ENCODE measurements around the gene TTLL5. TPM values are rescaled to one million over a fixed set of nuclear protein-coding genes. Genes with fewer than 3 reads are reported as not detected.

TTLL5 gene
- total and polyA plus RNA-seq, 2 of the 13 experiments (the other 11 are each of a cell fraction or from before 2014, with no cell fraction given) = 11.8 to 18.8 TPM

DNA sequence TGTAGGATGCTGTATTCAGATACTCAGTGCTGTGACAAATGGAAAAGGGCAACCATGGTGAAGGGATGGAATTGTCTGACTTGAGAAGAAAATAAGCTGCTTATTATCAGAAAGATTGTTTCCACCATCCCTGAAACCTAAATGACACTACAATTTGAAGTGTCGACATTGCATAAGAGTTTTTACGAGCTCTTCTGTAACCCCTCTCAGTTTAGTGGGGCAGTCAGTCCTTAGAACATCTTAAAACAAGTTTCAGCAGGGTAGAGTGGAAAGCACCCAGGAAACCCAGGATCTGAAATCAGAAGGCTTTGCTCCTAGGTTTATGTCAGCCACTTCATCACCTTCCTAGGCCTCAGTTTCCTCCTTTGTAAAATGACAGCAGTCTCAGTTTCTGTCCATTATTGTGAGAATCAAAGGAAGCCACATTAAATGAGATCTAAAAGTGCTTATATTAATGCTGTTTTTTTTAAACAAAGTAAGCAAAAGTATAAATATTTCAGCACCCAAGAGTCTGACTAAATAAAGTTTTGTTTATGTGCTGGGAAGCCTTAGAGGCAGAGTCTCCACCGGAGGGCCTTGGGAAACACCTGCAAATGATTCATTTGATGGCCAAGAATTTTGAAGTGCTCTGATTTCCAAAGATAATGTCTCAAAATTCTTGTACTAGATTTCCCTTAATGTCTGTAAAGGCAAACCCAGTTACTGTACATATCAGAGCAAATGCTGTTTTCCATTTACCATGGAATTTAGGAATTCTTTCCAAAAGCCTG is 326.3 kb downstream of the TTLL5 start:
- TF ChIP-seq NFATC3 (CRISPR knock-in tag; IDR thresholded peaks at IDR 0.05) = no peak
- ATAC-seq = no peak
- Histone ChIP-seq H3K4me2 (ENCODE audit: low read depth, low read length) (no peak overlapping the region), H3K9ac (ENCODE audit: insufficient read depth, low read depth, low read length) (no peak overlapping the region), H3K9me3 (ENCODE audit: low read length) (no peaks in the 10 kb centered on the region), H3K4me1 (ENCODE audit: insufficient read depth, low read length) (peaks cover 59% of the 10 kb centered on the region), H4K20me1 (ENCODE audit: insufficient read depth, low read length) (no peaks in the 10 kb centered on the region), H3K27ac (ENCODE audit: extremely low read length, insufficient read depth, low read length) (no peak overlapping the region), H3K27me3 (ENCODE audit: control insufficient read depth in 1 of 2, insufficient read depth in 2 of 2, low read length in 2 of 2) (0 out of 5 replicates have a peak, but pooled peaks cover 0 to 4% of the 10 kb centered on the region in 2 experiments), H2AFZ (ENCODE audit: low read length) (no peak overlapping the region), H3K36me3 (replicated peaks in 1 of 2; ENCODE audit: control insufficient read depth in 1 of 2, insufficient read depth in 2 of 2, low read length in 2 of 2) (no peaks in the 10 kb centered on the region), H3K79me2 (ENCODE audit: insufficient read depth, low read length) (no peaks in the 10 kb centered on the region), H3K4me3 (replicated peaks in 1 of 3; ENCODE audit: insufficient read depth in 1 of 3, low read depth in 2 of 3, low read length in 3 of 3) (no peak overlapping the region)
- in situ Hi-C loops (cut with HindIII; ENCODE audit: extremely low pct_ligation_motif_present, low pct_unique_long_range_greater_than_20kb) = no loop called here
- DNase-seq (ENCODE audit: low spot score) = no peak
- CTCF ChIA-PET (ENCODE audit: low intra/inter-chr PET ratio, low total read pairs) = no interaction called here
- POLR2A ChIA-PET = no interaction called here
- intact Hi-C loops (cut with micrococcal nuclease; ENCODE audit: unreplicated experiment) = loop anchor here (10.0 kb wide), 1 partner anchor 163 kb away; no protein-coding TSS in a partner anchor
- BruUV-seq (replicated peaks) = no TSS peak
- no peak for FAIRE-seq
- WGBS (ENCODE audit: low lambda C conversion rate) = 52% methylated on average over 3 of the region's 3 CpGs

DNA sequence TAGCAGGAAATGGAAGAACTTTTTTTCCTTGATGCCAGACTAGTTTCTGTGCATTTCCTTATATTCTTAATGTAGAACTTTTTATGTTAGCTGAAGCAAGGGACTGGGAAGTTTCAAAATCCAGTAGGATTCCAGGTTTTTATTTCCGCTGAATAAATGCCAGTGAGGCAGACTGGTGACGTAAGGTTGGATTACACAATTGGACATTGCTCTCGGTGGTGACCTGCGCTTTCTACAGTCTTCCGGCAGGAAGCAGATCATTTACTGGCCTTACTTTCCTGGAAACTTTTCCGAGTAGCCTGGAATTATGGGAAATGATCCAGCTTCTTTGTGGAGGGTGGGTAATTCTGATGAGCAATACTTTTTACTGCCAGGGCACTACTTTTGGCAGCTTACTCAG is 328.1 kb downstream of the TTLL5 start:
- 0 out of 2 replicates have a peak overlapping the region, but pooled peaks have one; percentile 31 for H3K9ac ChIP-seq (ENCODE audit: insufficient read depth, low read depth, low read length)
- no peaks in the 10 kb centered on the region for H3K36me3 ChIP-seq (replicated peaks in 1 of 2; ENCODE audit: control insufficient read depth in 1 of 2, insufficient read depth in 2 of 2, low read length in 2 of 2)
- DNase-seq (ENCODE audit: low spot score) = peak; percentile 84
- 1% methylated on average over 6 of the region's 6 CpGs for WGBS (ENCODE audit: low lambda C conversion rate)
- H3K79me2 ChIP-seq (ENCODE audit: insufficient read depth, low read length) = no peaks in the 10 kb centered on the region
- intact Hi-C loops (cut with micrococcal nuclease; ENCODE audit: unreplicated experiment) (loop anchor here (10.0 kb wide), 1 partner anchor 164 kb away; no protein-coding TSS in a partner anchor), in situ Hi-C loops (cut with HindIII; ENCODE audit: extremely low pct_ligation_motif_present, low pct_unique_long_range_greater_than_20kb) (no loop called here)
- H3K27ac ChIP-seq (ENCODE audit: extremely low read length, insufficient read depth, low read length) = no peak overlapping the region
- H3K9me3 ChIP-seq (ENCODE audit: low read length) = no peaks in the 10 kb centered on the region
- ATAC-seq = peak; percentile 74
- H3K4me3 ChIP-seq (replicated peaks in 1 of 3; ENCODE audit: insufficient read depth in 1 of 3, low read depth in 2 of 3, low read length in 3 of 3) = peak overlapping the region in 1 of 3 experiments; percentile 12; a peak in 1 of 6 replicates
- POLR2A ChIA-PET = interaction anchor here (1.0 kb wide), 1 partner anchor 10 kb away, joined by 3 read pairs; no protein-coding TSS in a partner anchor
- FAIRE-seq = peak; percentile 88
- H4K20me1 ChIP-seq (ENCODE audit: insufficient read depth, low read length) = no peaks in the 10 kb centered on the region
- no peaks in the 10 kb centered on the region for H3K27me3 ChIP-seq (ENCODE audit: control insufficient read depth in 1 of 2, insufficient read depth in 2 of 2, low read length in 2 of 2)
- peak overlapping the region; percentile 71 for H3K4me2 ChIP-seq (ENCODE audit: low read depth, low read length)
- CTCF ChIA-PET (ENCODE audit: low intra/inter-chr PET ratio, low total read pairs) = no interaction called here
- no TSS peak for BruUV-seq (replicated peaks)
- no peak overlapping the region for H2AFZ ChIP-seq (ENCODE audit: low read length)
- peaks cover 43% of the 10 kb centered on the region for H3K4me1 ChIP-seq (ENCODE audit: insufficient read depth, low read length)
- no peak for TF ChIP-seq HMGA1 (CRISPR knock-in tag; conservative IDR thresholded peaks at IDR 0.05)
- no peak for TF ChIP-seq TOPORS (CRISPR knock-in tag; IDR thresholded peaks at IDR 0.05)
- TF ChIP-seq ZNF232 (CRISPR knock-in tag; IDR thresholded peaks at IDR 0.05; ENCODE audit: borderline replicate concordance) = no peak
- TF ChIP-seq RFX1 (IDR thresholded peaks at IDR 0.05) = no peak
- TF ChIP-seq NCOR1 (IDR thresholded peaks at IDR 0.05; ENCODE audit: borderline replicate concordance, low read length) = peak; percentile 86; the same call in 1 of the 2 replicates
- peak; percentile 42; the same call in 1 of the 2 replicates for TF ChIP-seq FOXP4 (CRISPR knock-in tag; IDR thresholded peaks at IDR 0.05)
- peak; percentile 23; the same call in 1 of the 2 replicates for TF ChIP-seq ZFX (CRISPR knock-in tag; IDR thresholded peaks at IDR 0.05; ENCODE audit: low read depth)
- TF ChIP-seq, protein P1, sequence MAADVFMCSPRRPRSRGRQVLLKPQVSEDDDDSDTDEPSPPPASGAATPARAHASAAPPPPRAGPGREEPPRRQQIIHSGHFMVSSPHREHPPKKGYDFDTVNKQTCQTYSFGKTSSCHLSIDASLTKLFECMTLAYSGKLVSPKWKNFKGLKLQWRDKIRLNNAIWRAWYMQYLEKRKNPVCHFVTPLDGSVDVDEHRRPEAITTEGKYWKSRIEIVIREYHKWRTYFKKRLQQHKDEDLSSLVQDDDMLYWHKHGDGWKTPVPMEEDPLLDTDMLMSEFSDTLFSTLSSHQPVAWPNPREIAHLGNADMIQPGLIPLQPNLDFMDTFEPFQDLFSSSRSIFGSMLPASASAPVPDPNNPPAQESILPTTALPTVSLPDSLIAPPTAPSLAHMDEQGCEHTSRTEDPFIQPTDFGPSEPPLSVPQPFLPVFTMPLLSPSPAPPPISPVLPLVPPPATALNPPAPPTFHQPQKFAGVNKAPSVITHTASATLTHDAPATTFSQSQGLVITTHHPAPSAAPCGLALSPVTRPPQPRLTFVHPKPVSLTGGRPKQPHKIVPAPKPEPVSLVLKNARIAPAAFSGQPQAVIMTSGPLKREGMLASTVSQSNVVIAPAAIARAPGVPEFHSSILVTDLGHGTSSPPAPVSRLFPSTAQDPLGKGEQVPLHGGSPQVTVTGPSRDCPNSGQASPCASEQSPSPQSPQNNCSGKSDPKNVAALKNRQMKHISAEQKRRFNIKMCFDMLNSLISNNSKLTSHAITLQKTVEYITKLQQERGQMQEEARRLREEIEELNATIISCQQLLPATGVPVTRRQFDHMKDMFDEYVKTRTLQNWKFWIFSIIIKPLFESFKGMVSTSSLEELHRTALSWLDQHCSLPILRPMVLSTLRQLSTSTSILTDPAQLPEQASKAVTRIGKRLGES (CRISPR knock-in tag; IDR thresholded peaks at IDR 0.05; ENCODE audit: borderline replicate concordance) = no peak
- no peak for TF ChIP-seq ATM (IDR thresholded peaks at IDR 0.05; ENCODE audit: borderline replicate concordance)
- 0 out of 2 replicates have a peak, but pooled peaks have one; percentile 27 for TF ChIP-seq EHMT2 (IDR thresholded peaks at IDR 0.05; ENCODE audit: borderline replicate concordance, low read depth, low read length)
- no peak for TF ChIP-seq YY1 (IDR thresholded peaks at IDR 0.05; ENCODE audit: insufficient read depth, insufficient replicate concordance, low read depth, low read length)
